Measurements from ENCODE around the gene NALCN. TPM values are rescaled to one million over a fixed set of nuclear protein-coding genes. Genes with fewer than 3 reads are reported as not detected.

Gene NALCN
- total RNA-seq, 1 donor from 2014 or later: 0.81 TPM

- Mint-ChIP-seq H3K4me1 (ENCODE audit: low read depth, unreplicated experiment) (no peaks in the 10 kb centered on the region), H3K9me3 (ENCODE audit: unreplicated experiment) (peaks cover 1% of the 10 kb centered on the region), H3K27ac (ENCODE audit: unreplicated experiment) (no peak overlapping the region), H3K27me3 (ENCODE audit: unreplicated experiment) (peaks cover 2% of the 10 kb centered on the region), H3K36me3 (ENCODE audit: unreplicated experiment) (no peaks in the 10 kb centered on the region), H3K4me3 (ENCODE audit: unreplicated experiment) (no peak overlapping the region)
- TF ChIP-seq CTCF (IDR thresholded peaks at IDR 0.05; ENCODE audit: partially characterized antibody, unreplicated experiment): no peak
- no peak for DNase-seq
Observed at GRCh38 chr13:101429733-101430132, 13.4 kb upstream of the NALCN start.

- H3K4me1 Mint-ChIP-seq (ENCODE audit: low read depth, unreplicated experiment): no peaks in the 10 kb centered on the region
Observed at GRCh38 chr13:101425623-101426022, 9.3 kb upstream of the NALCN start.

DNA sequence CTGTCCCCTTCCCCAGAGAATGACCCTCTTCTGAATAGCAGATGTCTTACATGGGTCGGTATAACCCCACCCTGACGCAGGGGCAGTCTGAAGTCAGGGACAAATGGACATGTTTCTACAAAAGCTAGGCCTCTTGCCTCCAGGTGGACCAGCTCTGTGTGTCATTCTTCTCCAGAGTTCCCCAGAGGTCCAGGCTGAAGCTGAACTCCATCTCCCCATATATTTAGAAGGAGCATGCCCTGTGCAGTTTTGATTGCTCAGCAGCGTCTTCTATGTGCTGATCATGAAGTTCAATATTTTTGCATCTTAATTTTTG, 8.8 kb upstream of the NALCN start:
- Mint-ChIP-seq H3K36me3 (ENCODE audit: unreplicated experiment) (no peaks in the 10 kb centered on the region), H3K4me3 (ENCODE audit: unreplicated experiment) (no peak overlapping the region), H3K4me1 (ENCODE audit: low read depth, unreplicated experiment) (no peaks in the 10 kb centered on the region), H3K27me3 (ENCODE audit: unreplicated experiment) (no peaks in the 10 kb centered on the region), H3K27ac (ENCODE audit: unreplicated experiment) (no peak overlapping the region), H3K9me3 (ENCODE audit: unreplicated experiment) (peaks cover 1% of the 10 kb centered on the region)
- no peak for TF ChIP-seq CTCF (IDR thresholded peaks at IDR 0.05; ENCODE audit: partially characterized antibody, unreplicated experiment)
- DNase-seq: no peak

More at GRCh38 chr13:101425623-101426022, 9.3 kb upstream of the NALCN start:
- no peak for TF ChIP-seq CTCF (IDR thresholded peaks at IDR 0.05; ENCODE audit: partially characterized antibody, unreplicated experiment)
- Mint-ChIP-seq H3K27me3 (ENCODE audit: unreplicated experiment) (no peaks in the 10 kb centered on the region), H3K4me3 (ENCODE audit: unreplicated experiment) (no peak overlapping the region), H3K36me3 (ENCODE audit: unreplicated experiment) (no peaks in the 10 kb centered on the region), H3K9me3 (ENCODE audit: unreplicated experiment) (peaks cover 1% of the 10 kb centered on the region), H3K27ac (ENCODE audit: unreplicated experiment) (no peak overlapping the region)
- no peak for DNase-seq

- no peaks in the 10 kb centered on the region for H3K27me3 Mint-ChIP-seq (ENCODE audit: unreplicated experiment)
- no peak for TF ChIP-seq CTCF (IDR thresholded peaks at IDR 0.05; ENCODE audit: partially characterized antibody, unreplicated experiment)
- no peaks in the 10 kb centered on the region for H3K36me3 Mint-ChIP-seq (ENCODE audit: unreplicated experiment)
- H3K4me3 Mint-ChIP-seq (ENCODE audit: unreplicated experiment): no peak overlapping the region
- H3K4me1 Mint-ChIP-seq (ENCODE audit: low read depth, unreplicated experiment): no peaks in the 10 kb centered on the region
- DNase-seq: no peak
- H3K9me3 Mint-ChIP-seq (ENCODE audit: unreplicated experiment): peaks cover 1% of the 10 kb centered on the region
- H3K27ac Mint-ChIP-seq (ENCODE audit: unreplicated experiment): no peak overlapping the region
Observed at GRCh38 chr13:101424381-101425155, 8.3 kb upstream of the NALCN start.

GRCh38 chr13:101423872-101424271, 7.6 kb upstream of the NALCN start:
- Mint-ChIP-seq H3K36me3 (ENCODE audit: unreplicated experiment) (no peaks in the 10 kb centered on the region), H3K4me3 (ENCODE audit: unreplicated experiment) (no peak overlapping the region), H3K27me3 (ENCODE audit: unreplicated experiment) (no peaks in the 10 kb centered on the region), H3K9me3 (ENCODE audit: unreplicated experiment) (peaks cover 1% of the 10 kb centered on the region), H3K27ac (ENCODE audit: unreplicated experiment) (no peak overlapping the region), H3K4me1 (ENCODE audit: low read depth, unreplicated experiment) (no peaks in the 10 kb centered on the region)
- TF ChIP-seq CTCF (IDR thresholded peaks at IDR 0.05; ENCODE audit: partially characterized antibody, unreplicated experiment): no peak
- DNase-seq: no peak

Measured in glutamatergic neuron (in vitro differentiated cells).